Measurements from ENCODE around the gene WDR13.

The WDR13 gene

GRCh38 chrX:48604701-48605100 is 7.4 kb downstream of the WDR13 start:
- DNase-seq (no peak), ATAC-seq (replicated peaks) (no peak)
- Mint-ChIP-seq H3K36me3 (ENCODE audit: insufficient read depth) (peaks cover 11% of the 10 kb centered on the region), H3K4me1 (ENCODE audit: low read depth in 2 of 2) (no peaks in the 10 kb centered on the region), H3K27ac (no peak overlapping the region), H3K27me3 (no peaks in the 10 kb centered on the region), H3K9me3 (no peaks in the 10 kb centered on the region), H3K4me3 (no peak overlapping the region)

GRCh38 chrX:48606091-48606490 is 8.8 kb downstream of the WDR13 start:
- no peak for ATAC-seq (replicated peaks)

GRCh38 chrX:48611703-48612102 is 14.4 kb downstream of the WDR13 start:
- peaks cover 2% of the 10 kb centered on the region for H3K36me3 Mint-ChIP-seq (ENCODE audit: insufficient read depth)
- no peak overlapping the region for H3K4me3 Mint-ChIP-seq
- H3K9me3 Mint-ChIP-seq: no peaks in the 10 kb centered on the region
- no peak overlapping the region for H3K27ac Mint-ChIP-seq
- no peaks in the 10 kb centered on the region for H3K27me3 Mint-ChIP-seq
- H3K4me1 Mint-ChIP-seq (ENCODE audit: low read depth in 2 of 2): no peaks in the 10 kb centered on the region
- ATAC-seq (replicated peaks) (no peak), DNase-seq (no peak)

More at GRCh38 chrX:48606091-48606490, 8.8 kb downstream of the WDR13 start:
- Mint-ChIP-seq H3K9me3 (no peaks in the 10 kb centered on the region), H3K4me1 (ENCODE audit: low read depth in 2 of 2) (no peaks in the 10 kb centered on the region), H3K4me3 (no peak overlapping the region), H3K27me3 (no peaks in the 10 kb centered on the region), H3K36me3 (ENCODE audit: insufficient read depth) (peaks cover 11% of the 10 kb centered on the region), H3K27ac (no peak overlapping the region)
- DNase-seq: no peak

- no peaks in the 10 kb centered on the region for H3K4me1 Mint-ChIP-seq (ENCODE audit: low read depth in 2 of 2)
- H3K9me3 Mint-ChIP-seq: no peaks in the 10 kb centered on the region
- peaks cover 2% of the 10 kb centered on the region for H3K36me3 Mint-ChIP-seq (ENCODE audit: insufficient read depth)
- ATAC-seq (replicated peaks): no peak
- H3K27ac Mint-ChIP-seq: no peak overlapping the region
- DNase-seq: no peak
- peaks cover 0 to 11% of the 10 kb centered on the region in 2 donors for H3K27me3 Mint-ChIP-seq
- no peak overlapping the region for H3K4me3 Mint-ChIP-seq
Measured at GRCh38 chrX:48613502-48614160, 16.3 kb downstream of the WDR13 start.

- Mint-ChIP-seq H3K36me3 (ENCODE audit: insufficient read depth) (peaks cover 2% of the 10 kb centered on the region), H3K27me3 (peaks cover 0 to 11% of the 10 kb centered on the region in 2 donors), H3K4me1 (ENCODE audit: low read depth in 2 of 2) (no peaks in the 10 kb centered on the region), H3K4me3 (no peak overlapping the region), H3K27ac (no peak overlapping the region), H3K9me3 (no peaks in the 10 kb centered on the region)
- ATAC-seq (replicated peaks) (no peak), DNase-seq (no peak)
Measured at GRCh38 chrX:48616576-48616975, 19.3 kb downstream of the WDR13 start.

GRCh38 chrX:48617542-48618340 is 20.4 kb downstream of the WDR13 start:
- Mint-ChIP-seq H3K9me3 (no peaks in the 10 kb centered on the region), H3K27me3 (peaks cover 0 to 11% of the 10 kb centered on the region in 2 donors), H3K4me3 (no peak overlapping the region), H3K27ac (peak overlapping the region in 1 of 2 donors; percentile 41), H3K36me3 (ENCODE audit: insufficient read depth) (no peaks in the 10 kb centered on the region), H3K4me1 (ENCODE audit: low read depth in 2 of 2) (no peaks in the 10 kb centered on the region)
- ATAC-seq (replicated peaks) (no peak), DNase-seq (no peak)

GRCh38 chrX:48626401-48627298 is 29.4 kb downstream of the WDR13 start:
- DNase-seq (no peak), ATAC-seq (replicated peaks) (no peak)

GRCh38 chrX:48631376-48632090 is 34.2 kb downstream of the WDR13 start:
- DNase-seq (peak; percentile 64 to 73 (median 65)), ATAC-seq (replicated peaks) (peak; percentile 97)
- H3K4me3 Mint-ChIP-seq: peak overlapping the region; percentile 8 to 41
- no peak overlapping the region for H3K27ac Mint-ChIP-seq
- no peaks in the 10 kb centered on the region for H3K9me3 Mint-ChIP-seq
- no peaks in the 10 kb centered on the region for H3K27me3 Mint-ChIP-seq
- peaks cover 3% of the 10 kb centered on the region for H3K36me3 Mint-ChIP-seq (ENCODE audit: insufficient read depth)
- peaks cover 0 to 9% of the 10 kb centered on the region in 2 donors for H3K4me1 Mint-ChIP-seq (ENCODE audit: low read depth in 2 of 2)

More at GRCh38 chrX:48626401-48627298, 29.4 kb downstream of the WDR13 start:
- H3K36me3 Mint-ChIP-seq (ENCODE audit: insufficient read depth): peaks cover 3% of the 10 kb centered on the region
- H3K4me3 Mint-ChIP-seq: no peak overlapping the region
- no peak overlapping the region for H3K27ac Mint-ChIP-seq
- H3K9me3 Mint-ChIP-seq: no peaks in the 10 kb centered on the region
- peaks cover 0 to 2% of the 10 kb centered on the region in 2 donors for H3K4me1 Mint-ChIP-seq (ENCODE audit: low read depth in 2 of 2)
- H3K27me3 Mint-ChIP-seq: no peaks in the 10 kb centered on the region

GRCh38 chrX:48632207-48632606 is 34.9 kb downstream of the WDR13 start:
- ATAC-seq (replicated peaks): no peak
- Mint-ChIP-seq H3K4me1 (ENCODE audit: low read depth in 2 of 2) (peaks cover 0 to 9% of the 10 kb centered on the region in 2 donors), H3K36me3 (ENCODE audit: insufficient read depth) (peaks cover 3% of the 10 kb centered on the region), H3K27me3 (no peaks in the 10 kb centered on the region), H3K27ac (no peak overlapping the region), H3K4me3 (no peak overlapping the region), H3K9me3 (no peaks in the 10 kb centered on the region)
- no peak for DNase-seq

- H3K27ac Mint-ChIP-seq: peak overlapping the region in 1 of 2 donors; percentile 3
- no peak overlapping the region for H3K4me3 Mint-ChIP-seq
- no peaks in the 10 kb centered on the region for H3K27me3 Mint-ChIP-seq
- H3K36me3 Mint-ChIP-seq (ENCODE audit: insufficient read depth): peaks cover 3% of the 10 kb centered on the region
- peaks cover 0 to 9% of the 10 kb centered on the region in 2 donors for H3K4me1 Mint-ChIP-seq (ENCODE audit: low read depth in 2 of 2)
- H3K9me3 Mint-ChIP-seq: no peaks in the 10 kb centered on the region
- DNase-seq (no peak), ATAC-seq (replicated peaks) (no peak)
Measured at GRCh38 chrX:48636301-48636700, 39.0 kb downstream of the WDR13 start.

- no peaks in the 10 kb centered on the region for H3K9me3 Mint-ChIP-seq
- no peak overlapping the region for H3K4me3 Mint-ChIP-seq
- H3K27ac Mint-ChIP-seq: no peak overlapping the region
- peaks cover 0 to 5% of the 10 kb centered on the region in 2 donors for H3K4me1 Mint-ChIP-seq (ENCODE audit: low read depth in 2 of 2)
- DNase-seq: no peak
- ATAC-seq (replicated peaks): no peak
- no peaks in the 10 kb centered on the region for H3K36me3 Mint-ChIP-seq (ENCODE audit: insufficient read depth)
- H3K27me3 Mint-ChIP-seq: no peaks in the 10 kb centered on the region
Measured at GRCh38 chrX:48636776-48637175, 39.5 kb downstream of the WDR13 start.

- H3K4me1 Mint-ChIP-seq (ENCODE audit: low read depth in 2 of 2): peaks cover 0 to 3% of the 10 kb centered on the region in 2 donors
- H3K27ac Mint-ChIP-seq: no peak overlapping the region
- no peaks in the 10 kb centered on the region for H3K9me3 Mint-ChIP-seq
- no peaks in the 10 kb centered on the region for H3K36me3 Mint-ChIP-seq (ENCODE audit: insufficient read depth)
- no peaks in the 10 kb centered on the region for H3K27me3 Mint-ChIP-seq
- DNase-seq (no peak), ATAC-seq (replicated peaks) (no peak)
- no peak overlapping the region for H3K4me3 Mint-ChIP-seq
Measured at GRCh38 chrX:48645669-48646068, 48.4 kb downstream of the WDR13 start.

GRCh38 chrX:48648336-48648751 is 51.1 kb downstream of the WDR13 start:
- DNase-seq (peak; percentile 25 to 34 (median 26)), ATAC-seq (replicated peaks) (peak; percentile 73)
- Mint-ChIP-seq H3K4me3 (no peak overlapping the region), H3K9me3 (no peaks in the 10 kb centered on the region), H3K4me1 (ENCODE audit: low read depth in 2 of 2) (peaks cover 0 to 3% of the 10 kb centered on the region in 2 donors), H3K36me3 (ENCODE audit: insufficient read depth) (no peaks in the 10 kb centered on the region), H3K27me3 (no peaks in the 10 kb centered on the region), H3K27ac (no peak overlapping the region)
